Epithelial cell of prostate (primary cell): ENCODE data around the gene P2RY14.
"Not testable (repeated sequence)": the region's sequence is repeated elsewhere in the genome, so short reads cannot be mapped to it uniquely, and the experiment has no call there.

Experiments
- DNase-seq: peaks from one replicate; pipeline ENCODE4 v3.0.0-alpha.2; 2011; ENCODE audit warnings: low read depth, low spot score
- H3K27ac ChIP-seq: fragments of 450-650 bp; 2 replicates; pipeline ENCODE4 v1.5.1; 2017; ENCODE audit warnings: mild to moderate bottlenecking

Gene P2RY14

GRCh38 chr3:151265166-151265565 lies 13.2 kb downstream of the P2RY14 start:
- no peak overlapping the region for H3K27ac ChIP-seq
- DNase-seq: no peak

- H3K27ac ChIP-seq: no peak overlapping the region
- no peak for DNase-seq
Measured at GRCh38 chr3:151264605-151265004, 13.7 kb downstream of the P2RY14 start.

- no peak for DNase-seq
- H3K27ac ChIP-seq: no peak overlapping the region
Measured at GRCh38 chr3:151262871-151263525, 15.3 kb downstream of the P2RY14 start.

GRCh38 chr3:151259664-151260063 lies 18.7 kb downstream of the P2RY14 start:
- DNase-seq: no peak
- no peak overlapping the region for H3K27ac ChIP-seq

GRCh38 chr3:151256749-151257148 lies 21.6 kb downstream of the P2RY14 start:
- no peak for DNase-seq
- no peak overlapping the region for H3K27ac ChIP-seq

- no peak for DNase-seq
- no peak overlapping the region for H3K27ac ChIP-seq
Measured at GRCh38 chr3:151248772-151249337, 29.5 kb downstream of the P2RY14 start.

GRCh38 chr3:151242006-151242405 lies 36.3 kb downstream of the P2RY14 start:
- not testable (repeated sequence) for DNase-seq, H3K27ac ChIP-seq

- DNase-seq: no peak
- H3K27ac ChIP-seq: no peak overlapping the region
Measured at GRCh38 chr3:151236736-151237135, 41.6 kb downstream of the P2RY14 start.

- DNase-seq: no peak
- H3K27ac ChIP-seq: no peak overlapping the region
Measured at GRCh38 chr3:151236316-151236715, 42.0 kb downstream of the P2RY14 start.

- no peak for DNase-seq
- no peak overlapping the region for H3K27ac ChIP-seq
Measured at GRCh38 chr3:151234825-151235224, 43.5 kb downstream of the P2RY14 start.

- DNase-seq: no peak
Measured at GRCh38 chr3:151232991-151233390, 45.4 kb downstream of the P2RY14 start.

GRCh38 chr3:151232403-151232802 lies 45.9 kb downstream of the P2RY14 start:
- not testable (repeated sequence) for H3K27ac ChIP-seq, DNase-seq

More at GRCh38 chr3:151232991-151233390, 45.4 kb downstream of the P2RY14 start:
- no peak overlapping the region for H3K27ac ChIP-seq

GRCh38 chr3:151230646-151231045 lies 47.7 kb downstream of the P2RY14 start:
- no peak overlapping the region for H3K27ac ChIP-seq
- DNase-seq: no peak

- peak overlapping the region; percentile 5 for H3K27ac ChIP-seq
- no peak for DNase-seq
Measured at GRCh38 chr3:151228666-151229040, 49.7 kb downstream of the P2RY14 start.

GRCh38 chr3:151227807-151228665 lies 50.3 kb downstream of the P2RY14 start:
- no peak for DNase-seq

GRCh38 chr3:151227266-151227806 lies 51.0 kb downstream of the P2RY14 start:
- DNase-seq: no peak
- H3K27ac ChIP-seq: no peak overlapping the region

More at GRCh38 chr3:151227807-151228665, 50.3 kb downstream of the P2RY14 start:
- H3K27ac ChIP-seq: peak overlapping the region; percentile 5

- no peak overlapping the region for H3K27ac ChIP-seq
- DNase-seq: no peak
Measured at GRCh38 chr3:151226825-151227224, 51.5 kb downstream of the P2RY14 start.

GRCh38 chr3:151226088-151226563 lies 52.2 kb downstream of the P2RY14 start:
- DNase-seq: peak; percentile 78
- no peak overlapping the region for H3K27ac ChIP-seq

GRCh38 chr3:151225040-151225975 lies 53.0 kb downstream of the P2RY14 start:
- no peak overlapping the region for H3K27ac ChIP-seq
- no peak for DNase-seq
